Left ventricle myocardium inferior (tissue), 1 donor: ENCODE results near the gene PNPLA2. TPM values are rescaled to one million over a fixed set of nuclear protein-coding genes. Genes with fewer than 3 reads are reported as not detected.

Experiments used
- DNase-seq: peaks from one replicate; pipeline ENCODE4 v3.0.0-alpha.2; 2020
- H3K27ac ChIP-seq: fragments of 200-600 bp; replicated peaks from 2 replicates; pipeline ENCODE4 v1.8.0; 2021
- H3K27me3 ChIP-seq: fragments of 200-600 bp; 2 replicates; pipeline ENCODE4 v1.8.0; 2021; ENCODE audit warnings: low read depth
- H3K36me3 ChIP-seq: fragments of 200-600 bp; 2 replicates; pipeline ENCODE4 v1.8.0; 2021
- H3K4me1 ChIP-seq: fragments of 200-600 bp; 2 replicates; pipeline ENCODE4 v1.8.0; 2021
- H3K4me3 ChIP-seq: fragments of 200-600 bp; 2 replicates; pipeline ENCODE4 v1.8.0; 2021; ENCODE audit warnings: mild to moderate bottlenecking, moderate library complexity
- H3K9me3 ChIP-seq: fragments of 200-600 bp; replicated peaks from 2 replicates; pipeline ENCODE4 v1.8.0; 2021
- CTCF ChIP-seq: fragments of 200-600 bp; IDR thresholded peaks from 2 replicates; pipeline ENCODE4 v1.8.0; 2021; ENCODE audit warnings: antibody characterized with exemption, mild to moderate bottlenecking, borderline replicate concordance
- intact Hi-C: fragments of 100-400 bp; cut with micrococcal nuclease; formaldehyde crosslinking; loops from one replicate; pipeline ENCODE4 v1.11.0; 2022
- total RNA-seq: library from RNA; stranded (reverse); fragmentation: NEBNext Ultra II Directional; extraction: Animal tissue kit (Norgen Biotek cat#: 25700); gene quantifications from one replicate; pipeline ENCODE4 v1.2.1, GENCODE V29; 2021
- donor health status: DM: no; HTN: yes; CAD: no; lungs with severe emphysema.

PNPLA2 gene
- total RNA-seq, 1 donor from 2014 or later = 300 TPM

- H3K4me3 ChIP-seq = peak overlapping the region; percentile 73
These were observed 11.2 kb downstream of the PNPLA2 start for GRCh38 chr11:829847-830294.

GRCh38 chr11:830295-831117, 11.8 kb downstream of the PNPLA2 start:
- intact Hi-C loops = no loop called here
- Histone ChIP-seq H3K9me3 (no peaks in the 10 kb centered on the region), H3K4me3 (peak overlapping the region; percentile 73), H3K36me3 (peaks cover 5% of the 10 kb centered on the region), H3K4me1 (peaks cover 96% of the 10 kb centered on the region), H3K27ac (peak overlapping the region; percentile 92), H3K27me3 (no peaks in the 10 kb centered on the region)
- TF ChIP-seq CTCF = no peak
- peak; percentile 83 for DNase-seq

More at GRCh38 chr11:829847-830294, 11.2 kb downstream of the PNPLA2 start:
- no peak for DNase-seq
- H3K36me3 ChIP-seq = peaks cover 11% of the 10 kb centered on the region
- no peak for TF ChIP-seq CTCF
- peaks cover 92% of the 10 kb centered on the region for H3K4me1 ChIP-seq
- intact Hi-C loops = no loop called here
- H3K9me3 ChIP-seq = no peaks in the 10 kb centered on the region
- H3K27ac ChIP-seq = peak overlapping the region; percentile 92
- no peaks in the 10 kb centered on the region for H3K27me3 ChIP-seq

GRCh38 chr11:831118-831864, 12.6 kb downstream of the PNPLA2 start:
- H3K4me3 ChIP-seq = peak overlapping the region; percentile 73
- peaks cover 6% of the 10 kb centered on the region for H3K36me3 ChIP-seq
- intact Hi-C loops = no loop called here
- no peaks in the 10 kb centered on the region for H3K9me3 ChIP-seq
- no peaks in the 10 kb centered on the region for H3K27me3 ChIP-seq
- H3K4me1 ChIP-seq = peaks cover 95% of the 10 kb centered on the region
- DNase-seq = no peak
- TF ChIP-seq CTCF = no peak
- H3K27ac ChIP-seq = no peak overlapping the region

- intact Hi-C loops = no loop called here
- peaks cover 95% of the 10 kb centered on the region for H3K4me1 ChIP-seq
- no peaks in the 10 kb centered on the region for H3K9me3 ChIP-seq
- no peaks in the 10 kb centered on the region for H3K27me3 ChIP-seq
- no peak for TF ChIP-seq CTCF
- H3K4me3 ChIP-seq = peak overlapping the region; percentile 93
- H3K27ac ChIP-seq = peak overlapping the region; percentile 98
- DNase-seq = no peak
- peaks cover 14% of the 10 kb centered on the region for H3K36me3 ChIP-seq
These were observed 13.3 kb downstream of the PNPLA2 start for GRCh38 chr11:831961-832528.

- Histone ChIP-seq H3K4me3 (peak within 1 kb of the TSS; percentile 93), H3K4me1 (peaks cover 95% of the 10 kb centered on the region), H3K36me3 (peaks cover 19% of the 10 kb centered on the region), H3K27ac (peak within 1 kb of the TSS; percentile 98), H3K9me3 (no peaks in the 10 kb centered on the region), H3K27me3 (no peaks in the 10 kb centered on the region)
- no peak for TF ChIP-seq CTCF
- intact Hi-C loops = no loop called here
- peak; percentile 54 for DNase-seq
These were observed 13.9 kb downstream of the PNPLA2 start, which contains the start of gene CD151 for GRCh38 chr11:832529-833113. Gene CD151 (plus strand): TSS chr11:832952. CDS start chr11:836070, 3,118 bp downstream.
